ENCODE results near the gene IGBP1. TPM values are rescaled to one million over a fixed set of nuclear protein-coding genes. Genes with fewer than 3 reads are reported as not detected.

Gene IGBP1
- polyA plus RNA-seq, 1 of the 3 experiments (the other 2 are of a cell fraction): 49.4 TPM

- Histone ChIP-seq H3K9ac (no peak overlapping the region), H3K4me2 (no peak overlapping the region), H3K4me1 (ENCODE audit: control insufficient read depth in 1 of 2, insufficient read depth in 2 of 2, low read depth in 1 of 2, low read length in 1 of 2) (no peaks in the 10 kb centered on the region; a peak in 1 of 4 replicates), H3K27ac (ENCODE audit: low read depth in 2 of 2, low read length in 1 of 2) (peak overlapping the region in 1 of 2 experiments; percentile 63; a peak in 1 of 4 replicates), H3K4me3 (ENCODE audit: low read depth in 2 of 2, low read length in 1 of 2) (no peak overlapping the region), H3K79me2 (ENCODE audit: insufficient read depth) (no peaks in the 10 kb centered on the region), H3K9me3 (no peaks in the 10 kb centered on the region), H3F3A (replicated peaks; ENCODE audit: insufficient read depth) (peaks cover 6% of the 10 kb centered on the region), H3K27me3 (ENCODE audit: insufficient read depth) (no peaks in the 10 kb centered on the region), H2AFZ (ENCODE audit: low read depth) (no peak overlapping the region), H4K20me1 (ENCODE audit: insufficient read depth) (no peaks in the 10 kb centered on the region), H3K9me2 (no peaks in the 10 kb centered on the region), H3K36me3 (replicated peaks in 1 of 2; ENCODE audit: control insufficient read depth in 1 of 2, insufficient read depth in 2 of 2, low read length in 1 of 2) (no peaks in the 10 kb centered on the region)
- WGBS (ENCODE audit: low lambda C conversion rate): 56% methylated on average over 7 of the region's 7 CpGs
- ChIA-PET CTCF (no interaction called here), POLR2A (no interaction called here)
- no peak for DNase-seq
- TF ChIP-seq PBX3 (IDR thresholded peaks at IDR 0.05) (no peak), ZBTB33 (IDR thresholded peaks at IDR 0.05; ENCODE audit: borderline replicate concordance, low read depth) (no peak), IRF3 (IDR thresholded peaks at IDR 0.05; ENCODE audit: low read depth, low read length) (no peak), ELF1 (IDR thresholded peaks at IDR 0.05) (no peak)
These were observed 42.1 kb downstream of the IGBP1 start for GRCh38 chrX:70175338-70175737.

- H3K4me2 ChIP-seq: no peak within 1 kb of the TSS
- H3K4me1 ChIP-seq (ENCODE audit: control insufficient read depth in 1 of 2, insufficient read depth in 2 of 2, low read depth in 1 of 2, low read length in 1 of 2): no peaks in the 10 kb centered on the region; a peak in 1 of 4 replicates
- H3K9ac ChIP-seq: no peak within 1 kb of the TSS
- no peaks in the 10 kb centered on the region for H3K9me2 ChIP-seq
- no peak for DNase-seq
- H3K36me3 ChIP-seq (replicated peaks in 1 of 2; ENCODE audit: control insufficient read depth in 1 of 2, insufficient read depth in 2 of 2, low read length in 1 of 2): no peaks in the 10 kb centered on the region
- H3K9me3 ChIP-seq: no peaks in the 10 kb centered on the region
- H3F3A ChIP-seq (replicated peaks; ENCODE audit: insufficient read depth): peaks cover 6% of the 10 kb centered on the region
- ChIA-PET POLR2A (no interaction called here), CTCF (no interaction called here)
- H3K27ac ChIP-seq (ENCODE audit: low read depth in 2 of 2, low read length in 1 of 2): no peak within 1 kb of the TSS
- H2AFZ ChIP-seq (ENCODE audit: low read depth): peak within 1 kb of the TSS; percentile 43; the same call in 1 of the 2 replicates
- 28% methylated on average over 7 of the region's 7 CpGs for WGBS (ENCODE audit: low lambda C conversion rate)
- H4K20me1 ChIP-seq (ENCODE audit: insufficient read depth): no peaks in the 10 kb centered on the region
- no peaks in the 10 kb centered on the region for H3K27me3 ChIP-seq (ENCODE audit: insufficient read depth)
- no peaks in the 10 kb centered on the region for H3K79me2 ChIP-seq (ENCODE audit: insufficient read depth)
- H3K4me3 ChIP-seq (ENCODE audit: low read depth in 2 of 2, low read length in 1 of 2): no peak within 1 kb of the TSS
- TF ChIP-seq USF1 (IDR thresholded peaks at IDR 0.05; ENCODE audit: borderline replicate concordance, low read depth) (no peak), SMC3 (IDR thresholded peaks at IDR 0.05; ENCODE audit: low read depth, low read length) (no peak), REST (IDR thresholded peaks at IDR 0.05; ENCODE audit: low read depth, low read length) (no peak), NFIC (IDR thresholded peaks at IDR 0.05; ENCODE audit: borderline replicate concordance) (no peak), FOXM1 (IDR thresholded peaks at IDR 0.05; ENCODE audit: low read depth) (no peak), NRF1 (IDR thresholded peaks at IDR 0.05; ENCODE audit: low read depth, low read length) (no peak), RAD21 (IDR thresholded peaks at IDR 0.05; ENCODE audit: low read length) (no peak), TCF12 (IDR thresholded peaks at IDR 0.05) (no peak), IRF3 (IDR thresholded peaks at IDR 0.05; ENCODE audit: low read depth, low read length) (no peak), MXI1 (IDR thresholded peaks at IDR 0.05; ENCODE audit: low read depth, low read length) (no peak), FOSL2 (IDR thresholded peaks at IDR 0.05; ENCODE audit: borderline replicate concordance, low read depth) (no peak), MEF2A (IDR thresholded peaks at IDR 0.05; ENCODE audit: borderline replicate concordance, low read depth) (no peak), EZH2phosphoT487 (IDR thresholded peaks at IDR 0.05; ENCODE audit: borderline replicate concordance, low read depth) (no peak), RFX5 (IDR thresholded peaks at IDR 0.05; ENCODE audit: low read length) (no peak), CHD2 (IDR thresholded peaks at IDR 0.05; ENCODE audit: low read length, partially characterized antibody) (no peak)
These were observed 43.8 kb downstream of the IGBP1 start, which contains the start of gene DGAT2L6 for GRCh38 chrX:70176938-70177533. Gene DGAT2L6 (plus strand): TSS chrX:70177483. CDS start chrX:70177583, 100 bp downstream.
